GM19468 (cell line): ENCODE results near the gene NUSAP1.
"Not testable (repeated sequence)": the region's sequence is repeated elsewhere in the genome, so short reads cannot be mapped to it uniquely, and the experiment has no call there.

ENCODE experiments used
- ATAC-seq: cut with Tn5 transposase; IDR thresholded peaks from one replicate; pipeline ENCODE4 v1.9.1; 2021; ENCODE audit warnings: mild to moderate bottlenecking, moderate library complexity, moderate number of reproducible peaks; ENCODE audit not compliant: unreplicated experiment; ENCODE audit errors: extremely low read depth

NUSAP1 gene

GRCh38 chr15:41331281-41331680, 1.4 kb upstream of the NUSAP1 start:
- ATAC-seq = no peak

DNA sequence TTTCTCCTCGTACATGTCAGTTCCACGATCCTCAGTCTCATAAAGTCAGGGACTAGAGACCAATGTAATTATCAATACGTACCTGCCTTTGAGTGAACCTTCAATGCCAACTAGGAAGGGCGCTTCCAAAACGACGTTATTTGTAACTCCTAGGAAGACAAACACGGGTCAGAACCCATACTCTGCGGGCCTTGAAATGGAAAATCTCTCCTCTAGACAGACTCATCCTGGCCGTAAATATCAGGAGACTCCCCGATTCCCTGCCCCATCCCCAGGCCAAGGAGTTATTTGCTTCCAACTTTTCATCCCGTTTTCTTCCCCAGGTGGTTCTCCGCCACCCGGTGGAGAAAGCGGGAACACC, 868 bp upstream of the NUSAP1 start:
- no peak for ATAC-seq

- no peak for ATAC-seq
These were observed 413 bp downstream of the NUSAP1 start for GRCh38 chr15:41333026-41333562.

- ATAC-seq = no peak
These were observed 1.8 kb downstream of the NUSAP1 start for GRCh38 chr15:41334293-41335120.

DNA sequence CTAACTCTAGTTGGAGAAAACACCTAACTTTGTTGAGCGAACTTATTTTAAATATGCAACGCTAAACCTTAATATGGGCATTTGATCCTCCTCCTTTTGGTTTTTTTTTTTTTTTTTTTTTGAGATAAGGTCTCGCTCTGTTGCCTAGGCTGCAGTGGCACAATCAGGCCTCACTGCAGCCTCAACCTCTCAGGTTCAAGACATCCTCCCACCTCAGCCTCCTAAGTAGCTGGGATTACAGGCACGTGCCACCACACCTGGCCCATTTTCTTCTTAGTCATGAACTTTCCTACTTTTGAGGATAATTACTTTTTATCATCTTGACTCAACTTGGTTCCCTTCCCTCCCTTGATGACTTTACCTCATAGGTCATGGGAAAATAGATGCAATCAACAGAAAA, 3.9 kb downstream of the NUSAP1 start:
- no peak for ATAC-seq

DNA sequence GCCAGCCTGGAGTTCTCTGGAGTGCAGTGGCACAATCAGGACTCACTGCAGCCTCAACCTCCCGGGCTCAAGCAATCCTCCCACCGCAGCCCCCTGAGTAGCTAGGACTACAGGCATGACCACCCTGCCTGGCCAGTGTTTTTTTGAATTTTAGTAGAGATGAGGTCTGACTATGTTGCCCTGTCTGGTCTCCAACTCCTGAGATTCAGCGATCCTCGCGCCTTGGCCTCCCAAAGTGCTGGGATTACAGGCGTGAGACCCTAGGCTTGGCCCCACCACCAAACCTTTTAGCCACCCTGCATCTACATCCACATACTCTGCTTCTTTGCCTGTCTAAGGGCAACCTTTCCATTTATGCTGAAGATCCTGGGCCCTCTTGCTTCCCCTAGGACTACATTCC, 4.4 kb downstream of the NUSAP1 start:
- ATAC-seq = no peak

DNA sequence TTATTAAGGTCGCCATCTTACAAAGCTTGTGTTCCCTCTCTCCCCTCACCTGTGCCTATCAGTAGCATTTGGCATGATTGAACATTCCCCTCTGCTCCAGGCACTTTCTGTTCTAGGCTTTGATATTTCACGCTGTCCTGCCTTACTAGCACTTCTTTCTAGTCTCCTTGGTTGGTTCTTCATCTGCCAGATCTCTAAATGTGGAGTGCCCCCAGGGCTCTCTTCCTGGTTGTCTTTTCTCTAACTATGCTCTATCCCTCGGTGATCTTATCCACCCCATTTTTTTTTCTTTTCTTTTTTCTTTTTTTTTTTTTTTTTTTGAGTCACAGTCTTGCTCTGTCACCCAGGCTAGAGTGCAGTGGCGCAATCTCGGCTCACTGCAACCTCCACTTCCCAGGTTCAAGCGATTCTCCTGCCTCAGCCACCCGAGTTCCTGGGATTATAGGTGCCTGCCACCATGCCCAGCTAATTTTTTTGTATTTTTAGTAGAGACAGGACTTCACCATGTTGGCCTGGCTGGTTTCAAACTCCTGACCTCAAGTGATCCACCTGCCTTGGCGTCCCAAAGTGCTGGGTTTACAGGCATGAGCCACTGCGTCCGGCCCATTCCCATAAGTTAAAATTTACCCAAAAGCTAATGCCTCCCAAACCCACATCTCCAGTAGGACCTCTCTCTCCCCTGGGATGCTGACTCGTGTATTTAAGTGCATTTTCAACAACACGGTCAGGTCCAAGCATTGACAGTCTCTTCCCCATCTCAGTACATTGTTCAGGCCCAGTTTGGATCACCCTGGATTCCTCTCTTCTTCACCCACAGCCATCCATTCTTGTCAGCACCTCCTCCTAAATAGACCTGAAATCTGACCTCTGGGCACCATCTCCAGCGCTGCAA, 5.2 kb downstream of the NUSAP1 start:
- no peak for ATAC-seq

GRCh38 chr15:41340189-41340695, 7.6 kb downstream of the NUSAP1 start:
- ATAC-seq = no peak

DNA sequence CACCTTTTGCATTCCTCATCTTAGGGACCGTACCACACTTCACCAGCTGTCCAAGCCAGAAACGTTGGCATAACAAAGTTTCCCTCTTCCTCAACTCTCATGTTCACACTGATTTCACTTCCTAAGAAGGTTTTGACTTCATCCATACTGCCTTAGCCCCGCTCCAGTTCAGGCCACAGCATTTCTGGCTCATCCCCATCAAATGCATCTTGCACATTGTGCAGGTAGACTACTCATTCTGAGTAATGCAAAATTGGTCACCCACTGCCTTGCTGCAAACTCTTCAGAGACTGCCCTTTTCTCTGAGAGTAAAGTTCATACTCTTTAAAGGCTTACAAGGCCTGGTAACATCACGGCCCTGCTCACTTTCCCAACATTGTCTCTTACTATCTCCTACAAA, 8.8 kb downstream of the NUSAP1 start:
- no peak for ATAC-seq

DNA sequence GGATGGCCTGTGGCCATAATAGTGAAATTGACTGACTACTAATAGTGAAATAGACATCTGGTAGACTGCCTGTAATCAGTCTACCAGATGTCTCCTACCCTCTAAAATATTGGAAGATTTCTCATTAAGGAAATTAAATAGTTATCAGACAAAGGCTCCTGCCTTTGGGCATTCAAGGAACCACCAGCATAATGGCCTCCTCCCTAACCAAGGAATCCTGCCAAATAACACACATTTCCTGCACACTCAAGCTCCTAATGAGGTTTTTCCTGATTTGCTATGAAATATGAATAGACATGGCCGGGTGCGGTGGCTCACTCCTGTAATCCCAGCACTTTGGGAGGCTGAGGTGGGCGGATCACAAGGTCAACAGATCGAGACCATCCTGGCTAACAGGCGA, 14.6 kb downstream of the NUSAP1 start:
- ATAC-seq = no peak

DNA sequence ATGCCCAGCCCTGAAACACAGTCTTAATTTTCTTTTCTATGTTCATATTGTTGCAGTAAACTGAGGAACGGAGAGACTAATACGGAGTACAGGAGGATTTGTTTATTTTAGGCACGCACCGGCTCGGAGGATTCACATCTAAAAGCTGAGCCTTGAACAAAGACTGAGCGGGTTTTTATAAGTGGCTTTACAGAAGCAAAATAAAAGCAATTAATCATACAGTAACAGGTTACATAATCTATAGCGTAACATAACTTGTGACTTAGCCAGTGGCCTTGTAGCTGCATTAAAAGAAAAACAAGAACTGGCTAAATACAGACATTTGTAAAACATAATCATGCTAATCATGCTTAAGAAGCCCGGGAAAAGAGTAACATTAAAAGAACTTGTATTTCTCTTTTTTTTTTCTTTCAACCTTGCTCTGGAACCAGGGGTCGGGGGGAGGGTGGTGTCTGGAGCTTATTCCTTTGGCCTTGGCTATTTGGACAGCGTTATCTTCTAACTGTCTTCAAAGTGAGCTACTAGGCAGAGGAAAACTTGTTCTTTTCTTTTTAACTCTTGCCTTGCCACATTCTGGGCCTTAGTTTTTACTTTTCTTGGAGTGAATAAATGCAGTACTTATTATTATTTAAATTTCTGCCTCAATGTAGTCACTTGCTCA, 17.5 kb downstream of the NUSAP1 start:
- ATAC-seq = no peak

DNA sequence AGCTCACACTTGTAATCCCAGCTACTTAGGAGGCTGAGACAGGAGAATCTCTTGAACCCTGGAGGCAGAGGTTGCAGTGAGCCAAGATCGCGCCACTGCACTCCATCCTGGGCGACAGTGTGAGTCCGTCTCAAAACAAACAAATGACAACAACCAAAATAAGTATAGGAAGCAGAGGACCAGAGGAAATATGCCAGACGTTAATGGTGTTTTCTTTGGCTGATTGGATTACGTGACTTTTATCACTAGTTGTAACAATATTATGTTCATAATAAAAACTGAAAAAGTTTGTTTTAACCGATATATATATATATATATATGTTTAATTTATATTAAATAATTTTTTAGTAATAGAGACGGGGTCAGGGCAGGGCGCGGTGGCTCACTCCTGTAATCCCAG, 21.7 kb downstream of the NUSAP1 start:
- no peak for ATAC-seq

DNA sequence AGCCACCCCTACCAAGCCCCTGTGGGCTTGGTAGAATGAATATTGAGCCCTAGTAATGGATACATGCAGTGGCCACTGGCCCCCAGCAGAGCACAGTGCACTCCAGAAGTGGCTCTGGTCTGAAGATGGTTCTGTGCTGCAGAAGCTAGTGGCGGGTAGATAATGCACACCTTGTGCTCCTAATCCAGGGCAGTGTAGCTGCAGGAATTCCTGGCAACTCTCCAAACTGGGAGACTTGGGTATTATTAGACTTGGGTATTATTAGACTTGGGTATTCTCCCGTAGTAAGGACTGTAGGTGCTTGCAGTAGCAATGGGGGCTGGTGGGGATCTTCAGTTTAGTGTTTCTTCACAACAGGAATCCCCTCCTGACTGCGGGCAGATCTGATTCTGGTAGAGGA, 34.7 kb downstream of the NUSAP1 start:
- ATAC-seq = no peak

DNA sequence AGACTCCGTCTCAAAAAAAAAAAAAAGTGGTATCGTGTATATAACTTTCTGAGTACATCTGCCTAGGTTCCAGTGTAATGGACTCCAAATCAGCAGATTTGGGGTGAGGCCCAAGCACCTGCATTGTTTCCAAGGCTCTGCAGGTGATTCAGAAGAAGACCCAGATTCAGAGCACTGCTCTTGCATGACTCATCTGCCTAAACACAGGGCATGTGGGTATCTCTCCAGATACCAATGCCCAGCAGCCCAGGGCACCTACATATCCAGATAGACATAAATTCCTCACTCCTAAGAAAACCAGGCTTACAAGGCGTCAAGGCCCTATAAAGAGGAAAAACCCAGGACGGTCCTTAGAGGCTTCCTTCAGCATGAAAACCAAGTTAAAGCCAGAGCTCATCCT, 45.3 kb downstream of the NUSAP1 start:
- ATAC-seq = no peak

GRCh38 chr15:41383974-41384749, 51.5 kb downstream of the NUSAP1 start:
- ATAC-seq = not testable (repeated sequence)

- ATAC-seq = no peak
These were observed 55.0 kb downstream of the NUSAP1 start for GRCh38 chr15:41387646-41388045.

- ATAC-seq = no peak
These were observed 60.0 kb downstream of the NUSAP1 start for GRCh38 chr15:41392659-41393058.

DNA sequence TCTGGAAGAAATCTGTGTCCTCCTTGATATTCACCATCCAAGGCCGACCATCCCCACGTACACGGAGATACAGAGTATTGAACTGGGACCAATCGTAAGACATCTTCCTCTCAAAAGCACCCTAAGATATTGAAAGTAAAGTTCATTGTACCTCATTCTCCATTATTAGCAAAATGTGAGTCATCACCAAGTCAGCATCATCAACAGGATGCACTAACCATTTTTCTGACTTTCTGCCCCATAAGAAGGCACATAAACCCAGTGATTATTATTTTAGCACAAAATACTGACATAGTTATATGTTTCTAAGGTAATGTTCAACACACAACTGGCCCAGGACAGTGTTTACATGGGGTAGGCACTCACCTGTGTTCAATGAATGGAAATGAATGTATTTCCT, 62.2 kb downstream of the NUSAP1 start:
- ATAC-seq = no peak

DNA sequence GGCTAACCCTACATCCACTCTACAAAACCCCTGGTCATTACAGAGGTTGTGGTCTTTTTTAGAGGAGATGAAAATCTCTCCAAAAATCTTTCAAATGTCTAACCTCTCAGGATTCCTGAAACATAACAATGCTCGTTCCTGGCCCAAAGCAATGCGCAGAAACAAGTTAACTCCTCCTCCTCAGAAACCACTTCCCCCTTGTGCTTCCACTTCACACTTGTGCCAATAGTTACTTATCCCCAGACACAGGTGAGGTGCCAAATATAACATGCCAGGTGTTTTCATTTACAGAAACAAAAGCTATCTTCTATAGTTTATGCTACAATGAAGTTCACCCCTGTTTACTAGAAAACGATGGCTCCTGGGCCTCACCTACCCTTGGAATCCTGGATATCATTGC, 63.4 kb downstream of the NUSAP1 start:
- ATAC-seq = no peak

DNA sequence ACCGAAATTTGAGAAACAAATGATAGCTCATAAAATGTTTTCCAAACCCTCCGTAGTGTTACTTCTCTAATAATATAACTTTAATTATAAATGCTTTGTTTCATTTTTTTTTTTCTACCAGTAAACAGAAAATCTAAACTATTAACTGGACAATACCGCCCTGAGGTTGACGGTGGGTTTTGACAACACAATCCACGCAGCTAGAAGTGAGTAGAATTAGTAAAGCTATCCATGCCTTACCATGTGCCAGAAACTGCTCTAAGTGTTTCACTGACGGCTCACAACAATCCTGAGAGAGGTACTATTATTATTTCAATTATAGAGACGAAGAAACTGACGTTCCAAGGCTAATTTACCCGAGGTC, 69.2 kb downstream of the NUSAP1 start:
- ATAC-seq = no peak
